HepG2 (cell line): ENCODE results near the gene DYNC1LI1. TPM values are rescaled to one million over a fixed set of nuclear protein-coding genes. Genes with fewer than 3 reads are reported as not detected.

Experiments used
- ATAC-seq: fragments of 200-7000 bp; cut with Tn5 transposase; 3 replicates; pipeline ENCODE4 v1.9.1; 2020; ENCODE audit warnings: mild to moderate bottlenecking, moderate library complexity
- BruUV-seq: library from RNA; stranded (reverse); fragments of 400-500 nt; replicated peaks from 2 replicates; lab custom pipeline; 2021; lab: Mats Ljungman, UMichigan
- CTCF ChIA-PET: fragments of 300-600 bp; formaldehyde crosslinking; extraction: SDS; loops from one replicate; lab custom pipeline; 2021; ENCODE audit warnings: low total read pairs, inconsistent platforms, low intra/inter-chr PET ratio; lab: Yijun Ruan, JAX
- POLR2A ChIA-PET: fragments of 350-600 bp; sonication (Branson Sonifier 250); formaldehyde crosslinking; loops from one replicate; lab custom pipeline; 2020; ENCODE audit warnings: antibody characterized with exemption, inconsistent platforms; lab: Yijun Ruan, JAX
- DNase-seq: peaks from one replicate; pipeline ENCODE4 v3.0.0-alpha.2; 2015; ENCODE audit warnings: low spot score
- FAIRE-seq: peaks from 3 replicates; lab custom pipeline; 2011; peaks lifted over from hg19 to GRCh38; lab: Jason Lieb, UNC
- H2AFZ ChIP-seq: one replicate; pipeline ENCODE4 v1.6.1; 2011; ENCODE audit warnings: low read length, inconsistent platforms
- H3K27ac ChIP-seq: fragments of 300-600 bp; 3 replicates; pipeline ENCODE4 v1.8.0; 2011; ENCODE audit warnings: mixed run types, mild to moderate bottlenecking, mixed read lengths, low read length, inconsistent platforms; ENCODE audit not compliant: insufficient read depth; ENCODE audit errors: extremely low read length
- H3K27me3 ChIP-seq, 2 experiments: fragments of 200-600 bp in 1 of 2; 2 replicates in 1 of 2; 3 replicates in 1 of 2; pipeline versions ENCODE4 v1.6.0 to v1.8.0; 2011; ENCODE audit warnings: low read length in 2 of 2, mild to moderate bottlenecking in 2 of 2, moderate library complexity in 2 of 2, inconsistent platforms in 1 of 2; ENCODE audit not compliant: insufficient read depth in 2 of 2, control insufficient read depth in 1 of 2
- H3K36me3 ChIP-seq, 2 experiments: fragments of 200-600 bp in 1 of 2; replicated peaks in 1 of 2; 2 replicates in 1 of 2; 3 replicates in 1 of 2; pipeline versions ENCODE4 v1.5.1 to v1.8.0; 2011; ENCODE audit warnings: low read length in 2 of 2, inconsistent platforms in 1 of 2; ENCODE audit not compliant: insufficient read depth in 2 of 2, control insufficient read depth in 1 of 2
- H3K4me1 ChIP-seq: 2 replicates; pipeline ENCODE4 v1.5.1; 2012; ENCODE audit warnings: low read length, inconsistent platforms; ENCODE audit not compliant: insufficient read depth
- H3K4me2 ChIP-seq: 2 replicates; pipeline ENCODE4 v1.6.0; 2011; ENCODE audit warnings: low read depth, low read length, inconsistent platforms
- H3K4me3 ChIP-seq, 3 experiments: fragments of 200-600 bp in 1 of 3; sonication (generic), shearing (Covaris generic) in 1 of 3; replicated peaks in 1 of 3; 2 replicates each; pipeline ENCODE4 v1.5.1; 2011 to 2016; ENCODE audit warnings: low read length in 3 of 3, inconsistent platforms in 2 of 3, low read depth in 2 of 3, mild to moderate bottlenecking in 2 of 3, control low read depth in 1 of 3, mixed read lengths in 1 of 3; ENCODE audit not compliant: insufficient read depth in 1 of 3
- H3K79me2 ChIP-seq: one replicate; pipeline ENCODE4 v1.6.1; 2011; ENCODE audit warnings: low read length, inconsistent platforms; ENCODE audit not compliant: insufficient read depth
- H3K9ac ChIP-seq: 2 replicates; pipeline ENCODE4 v1.6.0; 2011; ENCODE audit warnings: mild to moderate bottlenecking, low read depth, low read length, inconsistent platforms; ENCODE audit not compliant: insufficient read depth
- H3K9me3 ChIP-seq: 2 replicates; pipeline ENCODE4 v1.5.1; 2012; ENCODE audit warnings: mild to moderate bottlenecking, low read length
- H4K20me1 ChIP-seq: 2 replicates; pipeline ENCODE4 v1.6.0; 2011; ENCODE audit warnings: inconsistent platforms, mild to moderate bottlenecking, low read length, moderate library complexity; ENCODE audit not compliant: insufficient read depth
- BATF2 ChIP-seq: sonication (generic); formaldehyde crosslinking; IDR thresholded peaks from 2 replicates; pipeline ENCODE4 v1.8.0; 2022; ENCODE audit warnings: mild to moderate bottlenecking, missing genetic modification reagents, moderate library complexity
- CBX2 ChIP-seq, 2 experiments: fragments of 200-600 bp in 1 of 2; sonication (generic); formaldehyde crosslinking in 1 of 2; IDR thresholded peaks; 2 replicates each; pipeline versions ENCODE4 v1.7.0 to v1.8.1; 2018 to 2022; ENCODE audit warnings: low read depth in 2 of 2, low read length in 1 of 2, mild to moderate bottlenecking in 1 of 2, missing genetic modification reagents in 1 of 2
- EHMT2 ChIP-seq: fragments of 200-600 bp; sonication (generic); IDR thresholded peaks from 2 replicates; pipeline ENCODE4 v1.7.0; 2017; ENCODE audit warnings: antibody characterized with exemption, low read depth, low read length, borderline replicate concordance
- FOXO1 ChIP-seq: sonication (generic); formaldehyde crosslinking; IDR thresholded peaks from 2 replicates; pipeline ENCODE4 v1.4.0; 2020; ENCODE audit warnings: missing genetic modification reagents
- HNRNPUL1 ChIP-seq: fragments of 200-400 bp; formaldehyde crosslinking; IDR thresholded peaks from 2 replicates; pipeline ENCODE4 v1.6.1; 2017; ENCODE audit warnings: low read depth, mild to moderate bottlenecking, low read length, moderate library complexity
- PATZ1 ChIP-seq: sonication (generic); formaldehyde crosslinking; IDR thresholded peaks from 2 replicates; pipeline ENCODE4 v1.4.0; 2020; ENCODE audit warnings: missing genetic modification reagents
- PHF21A ChIP-seq: sonication (generic); formaldehyde crosslinking; IDR thresholded peaks from 2 replicates; pipeline ENCODE4 v1.5.0; 2020; ENCODE audit warnings: mild to moderate bottlenecking, missing genetic modification reagents
- SAP130 ChIP-seq: IDR thresholded peaks from 2 replicates; pipeline ENCODE4 v1.6.1; 2016; ENCODE audit warnings: low read depth
- ZNF331 ChIP-seq: sonication (generic); formaldehyde crosslinking; IDR thresholded peaks from 2 replicates; pipeline ENCODE4 v1.4.0; 2020; ENCODE audit warnings: missing genetic modification reagents
- ZNF670 ChIP-seq: sonication (generic); formaldehyde crosslinking; IDR thresholded peaks from 2 replicates; pipeline ENCODE4 v1.8.0; 2022; ENCODE audit warnings: mild to moderate bottlenecking, missing genetic modification reagents, borderline replicate concordance
- WGBS: methylation state at CpG from one replicate; pipeline ENCODE4 v1.1.6; 2017; ENCODE audit warnings: low lambda C conversion rate; 5-methylcytosine and 5-hydroxymethylcytosine counted together
- in situ Hi-C: cut with HindIII; loops from 2 replicates; pipeline ENCODE4 v1.10.0; 2017; ENCODE audit warnings: low pct_unique_long_range_greater_than_20kb; ENCODE audit not compliant: extremely low pct_ligation_motif_present
- intact Hi-C: fragments of 100-400 bp; cut with micrococcal nuclease; formaldehyde crosslinking; loops from one replicate; pipeline ENCODE4 v1.10.0; 2022; ENCODE audit not compliant: unreplicated experiment
- polyA plus RNA-seq, 8 experiments: library from polyadenylated mRNA; depleted of rRNA in 3 of 8; stranded (reverse) in 7 of 8; unstranded in 1 of 8; fragments of >200 nt; fragmentation: Illumina TruSeq in 4 of 8; extraction: Trizol in 4 of 8; gene quantifications; 2 replicates each; pipeline versions ENCODE4 v1.2.1 to v1.2.3, GENCODE V29; 2011 to 2016; ENCODE audit warnings: low read depth in 4 of 8, missing spikeins in 1 of 8, mixed read lengths in 1 of 8; ENCODE audit not compliant: insufficient read depth in 1 of 8
- total RNA-seq, 5 experiments: library from RNA; depleted of rRNA; stranded (reverse); fragments of >200 nt; fragmentation: Illumina TruSeq; extraction: Trizol; gene quantifications; 2 replicates each; pipeline ENCODE4 v1.2.3, GENCODE V29; 2016; ENCODE audit warnings: low read depth in 1 of 5
- TF ChIP-seq, protein P1 (sequence below): sonication (generic); formaldehyde crosslinking; IDR thresholded peaks from 2 replicates; pipeline ENCODE4 v1.8.1; 2023; ENCODE audit warnings: mild to moderate bottlenecking, missing genetic modification reagents, borderline replicate concordance
- TF ChIP-seq, protein P2 (sequence below): sonication (generic); formaldehyde crosslinking; IDR thresholded peaks from 2 replicates; pipeline ENCODE4 v1.4.0; 2020; ENCODE audit warnings: missing genetic modification reagents
- TF ChIP-seq, protein P3 (sequence below): sonication (generic); formaldehyde crosslinking; IDR thresholded peaks from 2 replicates; pipeline ENCODE4 v1.9.0; 2021; ENCODE audit warnings: missing genetic modification reagents, borderline replicate concordance

The DYNC1LI1 gene
- total and polyA plus RNA-seq, 2 of the 13 experiments (the other 11 are each of a cell fraction or from before 2014, with no cell fraction given): 13.4 to 37.1 TPM

DNA sequence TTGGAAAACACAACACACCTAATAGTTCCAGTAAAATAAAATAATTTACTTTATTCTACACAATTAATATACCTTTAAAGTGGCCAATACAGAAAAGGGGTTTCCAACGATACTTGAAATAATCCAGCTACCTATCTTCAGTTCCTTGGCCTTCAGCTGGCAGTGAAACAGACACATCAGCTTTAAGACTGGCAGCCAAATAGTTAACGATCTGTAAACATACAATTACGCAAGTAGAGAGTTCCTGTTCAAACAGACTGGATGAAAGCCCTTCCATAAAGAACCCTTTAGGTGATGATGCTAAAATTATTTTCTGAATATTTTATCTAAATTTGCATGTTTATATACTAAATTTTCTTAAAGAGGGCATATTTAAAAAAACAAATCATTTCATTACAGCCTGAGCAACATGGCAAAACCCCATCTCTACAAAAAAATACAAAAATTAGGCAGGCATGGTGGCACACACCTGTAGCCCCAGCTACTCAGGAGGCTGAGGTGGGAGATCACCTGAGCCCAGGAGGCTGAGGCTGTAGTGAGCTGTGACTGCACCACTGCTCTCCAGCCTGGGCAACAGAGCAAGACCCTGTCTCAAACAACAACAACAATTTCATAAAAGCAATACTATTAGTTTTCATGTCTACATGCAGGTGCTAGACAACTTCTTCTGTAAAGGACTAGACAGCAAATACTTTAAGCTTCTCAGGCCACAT lies 12.9 kb downstream of the DYNC1LI1 start (continued):
- TF ChIP-seq ZNF670 (CRISPR knock-in tag) (no peak), SAP130 (peak; percentile 60), ZNF331 (peak; percentile 75; the same call in 1 of the 2 replicates), PATZ1 (CRISPR knock-in tag) (no peak)
- TF ChIP-seq, protein P1, sequence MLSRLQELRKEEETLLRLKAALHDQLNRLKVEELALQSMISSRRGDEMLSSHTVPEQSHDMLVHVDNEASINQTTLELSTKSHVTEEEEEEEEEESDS (CRISPR knock-in tag): 0 out of 2 replicates have a peak, but pooled peaks have one; percentile 39
- TF ChIP-seq, protein P2, sequence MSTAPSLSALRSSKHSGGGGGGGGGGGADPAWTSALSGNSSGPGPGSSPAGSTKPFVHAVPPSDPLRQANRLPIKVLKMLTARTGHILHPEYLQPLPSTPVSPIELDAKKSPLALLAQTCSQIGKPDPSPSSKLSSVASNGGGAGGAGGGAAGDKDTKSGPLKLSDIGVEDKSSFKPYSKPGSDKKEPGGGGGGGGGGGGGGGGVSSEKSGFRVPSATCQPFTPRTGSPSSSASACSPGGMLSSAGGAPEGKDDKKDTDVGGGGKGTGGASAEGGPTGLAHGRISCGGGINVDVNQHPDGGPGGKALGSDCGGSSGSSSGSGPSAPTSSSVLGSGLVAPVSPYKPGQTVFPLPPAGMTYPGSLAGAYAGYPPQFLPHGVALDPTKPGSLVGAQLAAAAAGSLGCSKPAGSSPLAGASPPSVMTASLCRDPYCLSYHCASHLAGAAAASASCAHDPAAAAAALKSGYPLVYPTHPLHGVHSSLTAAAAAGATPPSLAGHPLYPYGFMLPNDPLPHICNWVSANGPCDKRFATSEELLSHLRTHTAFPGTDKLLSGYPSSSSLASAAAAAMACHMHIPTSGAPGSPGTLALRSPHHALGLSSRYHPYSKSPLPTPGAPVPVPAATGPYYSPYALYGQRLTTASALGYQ: 0 out of 2 replicates have a peak, but pooled peaks have one; percentile 27

- H2AFZ ChIP-seq: no peak overlapping the region
- H3K36me3 ChIP-seq: no peaks in the 10 kb centered on the region; a peak in 1 of 5 replicates
- H3K27ac ChIP-seq: no peak overlapping the region
- H3K4me2 ChIP-seq: no peak overlapping the region
- H3K27me3 ChIP-seq: no peaks in the 10 kb centered on the region
- intact Hi-C loops (no loop called here), in situ Hi-C loops (no loop called here)
- FAIRE-seq: no peak
- H3K9ac ChIP-seq: no peak overlapping the region
- ATAC-seq: no peak
- no peak overlapping the region for H3K4me3 ChIP-seq
- BruUV-seq: no TSS peak
- 79% methylated on average over 3 of the region's 3 CpGs for WGBS
- DNase-seq: no peak
- H4K20me1 ChIP-seq: peaks cover 4% of the 10 kb centered on the region
- CTCF ChIA-PET: no interaction called here
- POLR2A ChIA-PET: no interaction called here
- H3K79me2 ChIP-seq: peaks cover 67% of the 10 kb centered on the region
- H3K9me3 ChIP-seq: no peaks in the 10 kb centered on the region
- peaks cover 26% of the 10 kb centered on the region for H3K4me1 ChIP-seq
- TF ChIP-seq, protein P3, sequence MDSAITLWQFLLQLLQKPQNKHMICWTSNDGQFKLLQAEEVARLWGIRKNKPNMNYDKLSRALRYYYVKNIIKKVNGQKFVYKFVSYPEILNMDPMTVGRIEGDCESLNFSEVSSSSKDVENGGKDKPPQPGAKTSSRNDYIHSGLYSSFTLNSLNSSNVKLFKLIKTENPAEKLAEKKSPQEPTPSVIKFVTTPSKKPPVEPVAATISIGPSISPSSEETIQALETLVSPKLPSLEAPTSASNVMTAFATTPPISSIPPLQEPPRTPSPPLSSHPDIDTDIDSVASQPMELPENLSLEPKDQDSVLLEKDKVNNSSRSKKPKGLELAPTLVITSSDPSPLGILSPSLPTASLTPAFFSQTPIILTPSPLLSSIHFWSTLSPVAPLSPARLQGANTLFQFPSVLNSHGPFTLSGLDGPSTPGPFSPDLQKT (CRISPR knock-in tag): no peak
- TF ChIP-seq FOXO1 (CRISPR knock-in tag) (no peak), EHMT2 (no peak), PHF21A (CRISPR knock-in tag) (no peak), CBX2 (IDR thresholded peaks at IDR 0.05; ENCODE audit: low read depth, low read length) (no peak), CBX2 (CRISPR knock-in tag; IDR thresholded peaks at IDR 0.05; ENCODE audit: low read depth) (no peak), BATF2 (no peak), HNRNPUL1 (no peak)
Measured at GRCh38 chr3:32556332-32556731, 14.3 kb downstream of the DYNC1LI1 start.
